Measurements from ENCODE around the gene BTRC.

The BTRC gene

GRCh38 chr10:101389986-101390531, 36.1 kb downstream of the BTRC start:
- DNase-seq (ENCODE audit: low read depth in 2 of 2), result no peak
- H3K4me3 ChIP-seq (replicated peaks in 1 of 2; ENCODE audit: low read depth in 2 of 2, low read length in 2 of 2), result no peak overlapping the region
- TF ChIP-seq CTCF (IDR thresholded peaks at IDR 0.05; ENCODE audit: low read depth, low read length), result no peak

- no peak overlapping the region for H3K4me3 ChIP-seq (replicated peaks in 1 of 2; ENCODE audit: low read depth in 2 of 2, low read length in 2 of 2)
- no peak for TF ChIP-seq CTCF (IDR thresholded peaks at IDR 0.05; ENCODE audit: low read depth, low read length)
- no peak for DNase-seq (ENCODE audit: low read depth in 2 of 2)
Observed at GRCh38 chr10:101393378-101393777, 39.4 kb downstream of the BTRC start.

DNA sequence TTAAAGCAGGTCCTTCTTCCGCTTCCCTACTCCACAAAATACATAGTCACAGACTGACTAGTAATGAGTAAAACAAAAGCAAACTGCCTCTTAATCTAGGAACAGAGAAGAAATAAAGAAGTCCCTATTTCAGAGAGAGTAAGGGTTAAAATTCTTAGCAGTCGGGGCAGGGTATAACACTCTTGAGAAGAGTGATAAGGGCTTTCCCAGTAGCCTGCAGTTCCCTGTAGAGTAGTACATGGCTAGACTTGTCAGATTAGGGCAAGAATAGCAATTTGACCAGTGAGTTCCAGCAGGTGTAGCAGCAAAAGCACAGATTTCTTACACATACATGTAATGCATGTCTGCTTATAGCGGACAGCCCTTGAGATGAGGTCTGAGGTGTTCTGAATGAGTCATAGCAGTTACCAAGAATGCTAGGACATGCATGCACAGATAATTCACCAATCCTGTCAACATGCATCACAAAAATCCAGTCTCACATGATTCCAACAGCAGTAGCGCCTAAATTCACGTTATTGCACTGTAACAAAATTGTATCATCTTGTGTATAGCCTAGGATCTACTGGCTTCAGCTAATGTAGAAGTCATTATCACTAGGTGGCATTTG, 40.7 kb downstream of the BTRC start:
- TF ChIP-seq CTCF (IDR thresholded peaks at IDR 0.05; ENCODE audit: low read depth, low read length), result no peak
- peak in 1 of 2 donors; percentile 2 for DNase-seq (ENCODE audit: low read depth in 2 of 2)
- H3K4me3 ChIP-seq (replicated peaks in 1 of 2; ENCODE audit: low read depth in 2 of 2, low read length in 2 of 2), result no peak overlapping the region

- DNase-seq (ENCODE audit: low read depth in 2 of 2), result peak; percentile 73 to 93
- no peak overlapping the region for H3K4me3 ChIP-seq (replicated peaks in 1 of 2; ENCODE audit: low read depth in 2 of 2, low read length in 2 of 2)
- no peak for TF ChIP-seq CTCF (IDR thresholded peaks at IDR 0.05; ENCODE audit: low read depth, low read length)
Observed at GRCh38 chr10:101397140-101397539, 43.2 kb downstream of the BTRC start.

- TF ChIP-seq CTCF (IDR thresholded peaks at IDR 0.05; ENCODE audit: low read depth, low read length), result no peak
- DNase-seq (ENCODE audit: low read depth in 2 of 2), result no peak
- H3K4me3 ChIP-seq (replicated peaks in 1 of 2; ENCODE audit: low read depth in 2 of 2, low read length in 2 of 2), result no peak overlapping the region
Observed at GRCh38 chr10:101400585-101400984, 46.6 kb downstream of the BTRC start.

DNA sequence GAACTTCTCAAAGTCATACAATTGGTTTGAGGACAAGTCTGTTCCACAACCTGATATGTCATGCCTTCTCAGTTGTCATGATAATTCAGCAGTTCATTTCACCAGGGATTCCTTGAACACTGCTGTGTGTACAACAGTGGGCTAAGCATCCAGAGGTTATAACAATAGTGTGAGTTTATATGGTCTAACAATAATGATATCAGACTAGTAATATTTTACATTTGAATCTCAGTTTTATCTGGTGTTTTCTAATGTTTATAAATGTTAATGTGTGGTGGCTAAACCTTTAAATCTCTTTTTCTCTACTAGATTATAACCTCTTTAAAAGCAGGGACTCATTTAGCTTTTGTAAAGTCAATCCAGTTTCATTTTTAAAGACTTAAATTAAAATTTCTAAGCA, 48.7 kb downstream of the BTRC start:
- no peak for DNase-seq (ENCODE audit: low read depth in 2 of 2)
- H3K4me3 ChIP-seq (replicated peaks in 1 of 2; ENCODE audit: low read depth in 2 of 2, low read length in 2 of 2), result no peak overlapping the region
- no peak for TF ChIP-seq CTCF (IDR thresholded peaks at IDR 0.05; ENCODE audit: low read depth, low read length)

- no peak for TF ChIP-seq CTCF (IDR thresholded peaks at IDR 0.05; ENCODE audit: low read depth, low read length)
- peak in 1 of 2 donors; percentile 27 for DNase-seq (ENCODE audit: low read depth in 2 of 2)
- no peak overlapping the region for H3K4me3 ChIP-seq (replicated peaks in 1 of 2; ENCODE audit: low read depth in 2 of 2, low read length in 2 of 2)
Observed at GRCh38 chr10:101403161-101403560, 49.2 kb downstream of the BTRC start.

Measured in cardiac fibroblast (primary cell).